Measurements from ENCODE around the gene DGKE. TPM values are rescaled to one million over a fixed set of nuclear protein-coding genes. Genes with fewer than 3 reads are reported as not detected.

The DGKE gene
- total and polyA plus RNA-seq, 2 experiments from 2014 or later = 5.0 to 6.3 TPM

- H3K36me3 ChIP-seq = no peaks in the 10 kb centered on the region
- TF ChIP-seq, protein P1, sequence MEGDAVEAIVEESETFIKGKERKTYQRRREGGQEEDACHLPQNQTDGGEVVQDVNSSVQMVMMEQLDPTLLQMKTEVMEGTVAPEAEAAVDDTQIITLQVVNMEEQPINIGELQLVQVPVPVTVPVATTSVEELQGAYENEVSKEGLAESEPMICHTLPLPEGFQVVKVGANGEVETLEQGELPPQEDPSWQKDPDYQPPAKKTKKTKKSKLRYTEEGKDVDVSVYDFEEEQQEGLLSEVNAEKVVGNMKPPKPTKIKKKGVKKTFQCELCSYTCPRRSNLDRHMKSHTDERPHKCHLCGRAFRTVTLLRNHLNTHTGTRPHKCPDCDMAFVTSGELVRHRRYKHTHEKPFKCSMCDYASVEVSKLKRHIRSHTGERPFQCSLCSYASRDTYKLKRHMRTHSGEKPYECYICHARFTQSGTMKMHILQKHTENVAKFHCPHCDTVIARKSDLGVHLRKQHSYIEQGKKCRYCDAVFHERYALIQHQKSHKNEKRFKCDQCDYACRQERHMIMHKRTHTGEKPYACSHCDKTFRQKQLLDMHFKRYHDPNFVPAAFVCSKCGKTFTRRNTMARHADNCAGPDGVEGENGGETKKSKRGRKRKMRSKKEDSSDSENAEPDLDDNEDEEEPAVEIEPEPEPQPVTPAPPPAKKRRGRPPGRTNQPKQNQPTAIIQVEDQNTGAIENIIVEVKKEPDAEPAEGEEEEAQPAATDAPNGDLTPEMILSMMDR (IDR thresholded peaks at IDR 0.05; ENCODE audit: low read depth, low read length) = no peak
- H3K9me3 ChIP-seq (ENCODE audit: low read depth) = no peaks in the 10 kb centered on the region
- H3K27me3 ChIP-seq = no peaks in the 10 kb centered on the region
- no peak overlapping the region for H3K4me3 ChIP-seq
- no peaks in the 10 kb centered on the region for H3K4me1 ChIP-seq (ENCODE audit: low read depth)
- DNase-seq (ENCODE audit: low read depth in 1 of 2, low spot score in 1 of 2) = no peak
- no peak overlapping the region for H3K27ac ChIP-seq
Measured at GRCh38 chr17:56887552-56888467, 53.9 kb downstream of the DGKE start.

DNA sequence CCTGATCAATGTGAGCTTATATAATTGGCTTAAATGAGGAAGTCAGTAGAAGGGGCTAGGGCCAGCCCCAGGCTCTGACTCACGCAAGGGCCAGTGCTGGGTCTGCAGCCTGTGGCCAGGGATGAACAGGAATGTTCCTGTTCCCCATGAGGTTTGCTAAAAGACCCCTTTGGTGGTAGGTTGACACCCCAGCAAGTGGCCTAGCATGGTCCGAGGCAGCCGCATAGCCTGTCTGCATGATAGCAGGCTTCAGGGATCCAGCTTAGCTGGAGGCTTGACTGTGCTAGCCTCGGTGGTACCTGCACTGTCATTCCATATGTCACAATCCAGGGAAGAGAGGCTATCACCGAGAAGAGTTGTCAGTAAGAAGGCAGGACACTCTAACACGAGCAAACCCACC lies 56.4 kb downstream of the DGKE start:
- Histone ChIP-seq H3K27ac (no peak overlapping the region), H3K9me3 (ENCODE audit: low read depth) (no peaks in the 10 kb centered on the region), H3K27me3 (no peaks in the 10 kb centered on the region), H3K36me3 (no peaks in the 10 kb centered on the region), H3K4me1 (ENCODE audit: low read depth) (no peaks in the 10 kb centered on the region), H3K4me3 (no peak overlapping the region)
- TF ChIP-seq, protein P1 (IDR thresholded peaks at IDR 0.05; ENCODE audit: low read depth, low read length) = no peak
- no peak for DNase-seq (ENCODE audit: low read depth in 1 of 2, low spot score in 1 of 2)

DNA sequence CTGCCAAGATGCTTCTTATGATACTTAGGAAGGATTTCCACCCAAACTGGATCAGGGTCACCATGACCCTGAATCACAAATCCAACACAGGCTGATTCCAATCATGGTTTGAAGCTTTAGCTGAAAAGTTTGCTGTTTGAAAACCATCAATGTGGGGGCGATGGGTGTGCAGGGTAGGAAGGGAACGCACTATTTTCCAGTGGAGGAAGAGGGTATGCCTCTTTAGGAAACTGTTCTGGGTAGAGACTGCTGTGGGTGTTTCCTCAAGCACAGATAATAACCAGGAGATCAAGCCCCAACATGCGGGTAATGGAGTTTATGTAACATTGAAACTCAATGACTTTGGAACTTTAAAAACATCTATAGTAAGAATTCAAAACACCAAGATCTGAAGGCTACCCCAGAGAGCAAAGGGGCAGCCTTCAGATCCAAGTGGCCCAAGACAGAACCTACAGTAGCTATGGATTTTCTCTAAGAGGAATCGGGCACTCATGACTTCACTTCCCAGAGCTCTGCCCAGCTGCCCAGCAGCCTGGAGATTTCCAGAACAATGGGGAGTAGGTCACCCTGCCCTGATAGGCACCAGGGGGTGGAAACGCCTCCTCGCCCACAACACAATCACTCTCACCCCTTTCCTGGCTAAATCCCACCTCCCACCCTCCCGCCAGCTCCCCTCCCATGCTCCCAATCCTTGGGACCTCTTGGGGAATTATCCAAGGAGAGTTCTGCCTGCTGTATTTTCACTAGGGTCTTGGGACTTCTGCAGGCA lies 57.1 kb downstream of the DGKE start:
- H3K27me3 ChIP-seq = no peaks in the 10 kb centered on the region
- DNase-seq (ENCODE audit: low read depth in 1 of 2, low spot score in 1 of 2) = no peak
- no peaks in the 10 kb centered on the region for H3K9me3 ChIP-seq (ENCODE audit: low read depth)
- TF ChIP-seq, protein P1 (IDR thresholded peaks at IDR 0.05; ENCODE audit: low read depth, low read length) = no peak
- H3K4me1 ChIP-seq (ENCODE audit: low read depth) = peaks cover 3% of the 10 kb centered on the region
- no peak overlapping the region for H3K27ac ChIP-seq
- no peak overlapping the region for H3K4me3 ChIP-seq
- no peaks in the 10 kb centered on the region for H3K36me3 ChIP-seq

DNA sequence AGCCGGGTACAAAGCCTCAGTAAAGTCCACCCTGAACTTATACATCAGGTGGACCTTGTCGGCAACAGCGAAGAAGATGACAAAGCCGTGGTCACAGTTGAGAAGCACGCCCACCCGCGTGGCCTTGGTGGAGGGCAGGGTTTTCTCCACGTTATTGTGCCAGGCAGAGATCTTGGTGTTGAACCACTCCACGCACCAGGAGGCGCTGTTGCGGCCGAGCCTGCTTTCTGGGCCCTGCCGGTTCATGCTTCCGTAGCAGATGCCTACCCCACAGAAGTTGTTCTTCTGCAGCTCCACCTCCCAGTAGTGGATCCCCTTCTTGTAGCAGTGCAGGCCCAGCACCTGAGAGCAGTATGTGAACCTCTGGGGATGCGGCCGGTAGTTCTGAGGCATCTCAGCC lies 57.8 kb downstream of the DGKE start:
- Histone ChIP-seq H3K9me3 (ENCODE audit: low read depth) (no peaks in the 10 kb centered on the region), H3K27me3 (no peaks in the 10 kb centered on the region), H3K4me3 (no peak overlapping the region), H3K27ac (no peak overlapping the region), H3K36me3 (no peaks in the 10 kb centered on the region), H3K4me1 (ENCODE audit: low read depth) (peaks cover 3% of the 10 kb centered on the region)
- TF ChIP-seq, protein P1 (IDR thresholded peaks at IDR 0.05; ENCODE audit: low read depth, low read length) = peak; percentile 47
- peak in 1 of 2 donors; percentile 26 for DNase-seq (ENCODE audit: low read depth in 1 of 2, low spot score in 1 of 2)

GRCh38 chr17:56892333-56892732 lies 58.4 kb downstream of the DGKE start:
- H3K4me3 ChIP-seq = no peak overlapping the region
- H3K9me3 ChIP-seq (ENCODE audit: low read depth) = no peaks in the 10 kb centered on the region
- peaks cover 3% of the 10 kb centered on the region for H3K4me1 ChIP-seq (ENCODE audit: low read depth)
- no peak overlapping the region for H3K27ac ChIP-seq
- no peaks in the 10 kb centered on the region for H3K36me3 ChIP-seq
- no peaks in the 10 kb centered on the region for H3K27me3 ChIP-seq
- TF ChIP-seq, protein P1 (IDR thresholded peaks at IDR 0.05; ENCODE audit: low read depth, low read length) = no peak
- DNase-seq (ENCODE audit: low read depth in 1 of 2, low spot score in 1 of 2) = no peak
